ENCODE measurements around the gene PPP2R5A. TPM values are rescaled to one million over a fixed set of nuclear protein-coding genes. Genes with fewer than 3 reads are reported as not detected.

The PPP2R5A gene
- total and polyA plus RNA-seq, 3 donors from 2014 or later, result 19.9 to 37.8 (median 26.9) TPM

- no peaks in the 10 kb centered on the region for H3K9me3 ChIP-seq
- intact Hi-C loops (cut with DNase I; ENCODE audit: low total_unique reads), result no loop called here
- WGBS, 2 donors, result 25 to 41% methylated on average over 2 of the region's 2 CpGs
- H3K27ac ChIP-seq, result no peak overlapping the region
- H3K4me3 ChIP-seq, result no peak overlapping the region
- DNase-seq, result no peak
- no peaks in the 10 kb centered on the region for H3K27me3 ChIP-seq
- no peaks in the 10 kb centered on the region for H3K4me1 ChIP-seq
- no peaks in the 10 kb centered on the region for H3K36me3 ChIP-seq (ENCODE audit: low read depth, missing control alignments)
- no peak for TF ChIP-seq POLR2A (IDR thresholded peaks at IDR 0.05)
- TF ChIP-seq, protein P1, sequence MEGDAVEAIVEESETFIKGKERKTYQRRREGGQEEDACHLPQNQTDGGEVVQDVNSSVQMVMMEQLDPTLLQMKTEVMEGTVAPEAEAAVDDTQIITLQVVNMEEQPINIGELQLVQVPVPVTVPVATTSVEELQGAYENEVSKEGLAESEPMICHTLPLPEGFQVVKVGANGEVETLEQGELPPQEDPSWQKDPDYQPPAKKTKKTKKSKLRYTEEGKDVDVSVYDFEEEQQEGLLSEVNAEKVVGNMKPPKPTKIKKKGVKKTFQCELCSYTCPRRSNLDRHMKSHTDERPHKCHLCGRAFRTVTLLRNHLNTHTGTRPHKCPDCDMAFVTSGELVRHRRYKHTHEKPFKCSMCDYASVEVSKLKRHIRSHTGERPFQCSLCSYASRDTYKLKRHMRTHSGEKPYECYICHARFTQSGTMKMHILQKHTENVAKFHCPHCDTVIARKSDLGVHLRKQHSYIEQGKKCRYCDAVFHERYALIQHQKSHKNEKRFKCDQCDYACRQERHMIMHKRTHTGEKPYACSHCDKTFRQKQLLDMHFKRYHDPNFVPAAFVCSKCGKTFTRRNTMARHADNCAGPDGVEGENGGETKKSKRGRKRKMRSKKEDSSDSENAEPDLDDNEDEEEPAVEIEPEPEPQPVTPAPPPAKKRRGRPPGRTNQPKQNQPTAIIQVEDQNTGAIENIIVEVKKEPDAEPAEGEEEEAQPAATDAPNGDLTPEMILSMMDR (IDR thresholded peaks at IDR 0.05), result no peak
Observed at GRCh38 chr1:212261361-212261929, 23.8 kb upstream of the PPP2R5A start.

DNA sequence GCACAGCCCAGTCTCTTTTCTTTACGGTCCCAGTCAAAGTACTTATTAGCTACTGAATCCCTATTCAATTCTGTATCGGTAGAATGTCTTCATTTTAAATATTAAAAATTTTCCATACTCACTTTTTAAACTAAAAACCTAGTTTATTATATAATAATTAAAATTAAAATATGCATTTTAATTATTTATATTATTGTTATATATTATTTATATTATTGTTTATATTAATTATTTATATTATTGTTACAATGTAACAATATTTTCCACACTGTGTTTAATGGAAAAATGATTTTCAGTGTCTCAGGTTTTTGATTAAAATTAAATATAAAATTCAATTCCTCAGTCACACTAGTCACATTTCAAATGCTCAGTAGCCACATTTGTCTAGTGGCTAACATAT is 18.2 kb upstream of the PPP2R5A start:
- 94 to 97% methylated on average over 2 of the region's 2 CpGs for WGBS, 2 donors
- Histone ChIP-seq H3K9me3 (no peaks in the 10 kb centered on the region), H3K27me3 (no peaks in the 10 kb centered on the region), H3K27ac (no peak overlapping the region), H3K4me3 (no peak overlapping the region), H3K4me1 (no peaks in the 10 kb centered on the region), H3K36me3 (ENCODE audit: low read depth, missing control alignments) (no peaks in the 10 kb centered on the region)
- intact Hi-C loops (cut with DNase I; ENCODE audit: low total_unique reads), result no loop called here
- no peak for DNase-seq
- TF ChIP-seq POLR2A (IDR thresholded peaks at IDR 0.05), result no peak
- TF ChIP-seq, protein P1 (IDR thresholded peaks at IDR 0.05), result no peak

- no peaks in the 10 kb centered on the region for H3K27me3 ChIP-seq
- no peak for DNase-seq
- no peaks in the 10 kb centered on the region for H3K9me3 ChIP-seq
- no peak overlapping the region for H3K4me3 ChIP-seq
- H3K27ac ChIP-seq, result no peak overlapping the region
- WGBS, 2 donors, result 59 to 85% methylated on average over 2 of the region's 2 CpGs
- no peaks in the 10 kb centered on the region for H3K36me3 ChIP-seq (ENCODE audit: low read depth, missing control alignments)
- TF ChIP-seq, protein P1 (IDR thresholded peaks at IDR 0.05), result no peak
- TF ChIP-seq POLR2A (IDR thresholded peaks at IDR 0.05), result no peak
- H3K4me1 ChIP-seq, result no peaks in the 10 kb centered on the region
- intact Hi-C loops (cut with DNase I; ENCODE audit: low total_unique reads), result no loop called here
Observed at GRCh38 chr1:212267460-212267859, 17.8 kb upstream of the PPP2R5A start.

DNA sequence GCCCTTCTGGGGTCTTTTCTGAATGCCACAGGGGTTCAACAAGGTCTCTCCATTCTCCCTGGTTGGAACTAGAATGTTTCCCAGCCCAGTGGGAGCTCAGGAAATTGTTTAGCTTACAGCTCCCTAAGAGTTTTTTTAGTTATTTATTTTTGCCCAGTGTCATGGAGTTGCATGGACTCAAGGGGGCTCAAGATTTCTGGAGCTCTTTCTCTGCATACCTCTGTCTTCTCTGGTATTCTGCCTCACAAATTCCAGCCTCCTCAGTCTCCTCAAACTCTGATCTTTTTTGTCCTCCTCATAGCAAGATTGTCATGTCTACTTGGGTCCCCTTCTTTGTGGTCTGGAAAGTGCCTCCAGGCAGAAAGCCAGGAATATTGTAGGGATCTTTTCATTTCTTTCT is 15.9 kb upstream of the PPP2R5A start:
- TF ChIP-seq POLR2A (IDR thresholded peaks at IDR 0.05), result no peak
- TF ChIP-seq, protein P1 (IDR thresholded peaks at IDR 0.05), result no peak
- intact Hi-C loops (cut with DNase I; ENCODE audit: low total_unique reads), result no loop called here
- Histone ChIP-seq H3K27me3 (no peaks in the 10 kb centered on the region), H3K9me3 (no peaks in the 10 kb centered on the region), H3K4me3 (no peak overlapping the region), H3K4me1 (no peaks in the 10 kb centered on the region), H3K27ac (no peak overlapping the region), H3K36me3 (ENCODE audit: low read depth, missing control alignments) (no peaks in the 10 kb centered on the region)
- DNase-seq, result no peak

- Histone ChIP-seq H3K9me3 (no peaks in the 10 kb centered on the region), H3K27ac (no peak overlapping the region), H3K36me3 (ENCODE audit: low read depth, missing control alignments) (no peaks in the 10 kb centered on the region), H3K4me1 (no peaks in the 10 kb centered on the region), H3K27me3 (no peaks in the 10 kb centered on the region), H3K4me3 (no peak overlapping the region)
- 89 to 90% methylated on average over 2 of the region's 2 CpGs for WGBS, 2 donors
- DNase-seq, result no peak
- TF ChIP-seq POLR2A (IDR thresholded peaks at IDR 0.05), result no peak
- TF ChIP-seq, protein P1 (IDR thresholded peaks at IDR 0.05), result no peak
- intact Hi-C loops (cut with DNase I; ENCODE audit: low total_unique reads), result no loop called here
Observed at GRCh38 chr1:212270564-212270963, 14.6 kb upstream of the PPP2R5A start.
